Gastroesophageal sphincter (tissue), 3 donors: ENCODE measurements around the gene UCHL5.

Source experiments
- POLR2A ChIP-seq, 2 donors: fragments of 450-650 bp; IDR thresholded peaks; one replicate each; pipeline ENCODE4 v1.6.1; 2017; ENCODE audit warnings: antibody characterized with exemption in 2 of 2, mild to moderate bottlenecking in 2 of 2, moderate library complexity in 1 of 2
- POLR2AphosphoS5 ChIP-seq: sonication (generic); formaldehyde crosslinking; IDR thresholded peaks from one replicate; pipeline ENCODE4 v1.6.1; 2017; ENCODE audit warnings: antibody characterized with exemption
- TF ChIP-seq, protein P1 (sequence below), 4 experiments: fragments of 200-600 bp in 2 of 4; fragments of 450-650 bp in 2 of 4; sonication (generic) in 1 of 4; IDR thresholded peaks; one replicate each; pipeline ENCODE4 v1.5.1; 2017 to 2019; ENCODE audit warnings: antibody characterized with exemption in 4 of 4, mild to moderate bottlenecking in 2 of 4, moderate library complexity in 2 of 4

DNA sequence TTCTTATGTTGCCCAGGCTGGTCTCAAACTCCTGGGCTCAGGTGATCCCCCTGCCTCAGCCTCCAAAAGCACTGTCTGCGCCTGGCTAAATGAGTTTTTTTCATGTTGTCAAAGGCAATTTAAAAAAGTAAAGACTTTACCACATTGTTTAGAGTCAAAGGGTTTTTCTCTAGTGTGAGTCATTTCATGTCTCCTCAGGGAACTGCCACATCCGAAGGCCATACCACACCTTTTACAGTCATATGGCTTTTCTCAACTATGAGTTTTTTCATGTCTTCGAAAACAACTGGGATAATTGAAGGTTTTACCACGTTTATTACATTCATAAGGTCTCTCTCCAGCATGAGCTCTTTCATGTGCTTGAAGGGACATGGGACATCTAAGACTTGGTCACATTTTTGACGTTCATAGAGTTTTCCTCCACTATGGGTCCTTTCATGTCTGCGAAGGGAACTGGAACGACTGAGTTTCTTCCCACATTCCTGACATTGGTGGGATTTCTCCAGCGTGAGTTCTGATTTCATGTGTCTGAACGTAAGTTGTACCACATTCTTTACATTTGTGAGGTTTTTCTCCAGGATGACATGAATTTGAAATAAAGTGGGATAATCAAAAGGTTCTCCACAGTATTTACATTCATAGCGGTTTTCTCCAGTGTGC is 65.6 kb downstream of the UCHL5 start:
- no peak for TF ChIP-seq POLR2A (IDR thresholded peaks at IDR 0.05)
- TF ChIP-seq, protein P1, sequence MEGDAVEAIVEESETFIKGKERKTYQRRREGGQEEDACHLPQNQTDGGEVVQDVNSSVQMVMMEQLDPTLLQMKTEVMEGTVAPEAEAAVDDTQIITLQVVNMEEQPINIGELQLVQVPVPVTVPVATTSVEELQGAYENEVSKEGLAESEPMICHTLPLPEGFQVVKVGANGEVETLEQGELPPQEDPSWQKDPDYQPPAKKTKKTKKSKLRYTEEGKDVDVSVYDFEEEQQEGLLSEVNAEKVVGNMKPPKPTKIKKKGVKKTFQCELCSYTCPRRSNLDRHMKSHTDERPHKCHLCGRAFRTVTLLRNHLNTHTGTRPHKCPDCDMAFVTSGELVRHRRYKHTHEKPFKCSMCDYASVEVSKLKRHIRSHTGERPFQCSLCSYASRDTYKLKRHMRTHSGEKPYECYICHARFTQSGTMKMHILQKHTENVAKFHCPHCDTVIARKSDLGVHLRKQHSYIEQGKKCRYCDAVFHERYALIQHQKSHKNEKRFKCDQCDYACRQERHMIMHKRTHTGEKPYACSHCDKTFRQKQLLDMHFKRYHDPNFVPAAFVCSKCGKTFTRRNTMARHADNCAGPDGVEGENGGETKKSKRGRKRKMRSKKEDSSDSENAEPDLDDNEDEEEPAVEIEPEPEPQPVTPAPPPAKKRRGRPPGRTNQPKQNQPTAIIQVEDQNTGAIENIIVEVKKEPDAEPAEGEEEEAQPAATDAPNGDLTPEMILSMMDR (IDR thresholded peaks at IDR 0.05), result no peak
- TF ChIP-seq POLR2AphosphoS5, result no peak
